ENCODE data around the gene APLP2.

The APLP2 gene

GRCh38 chr11:130126516-130126915 lies 56.8 kb downstream of the APLP2 start:
- no peak for TF ChIP-seq CTCF (conservative IDR thresholded peaks at IDR 0.05)
- TF ChIP-seq ZFX (IDR thresholded peaks at IDR 0.05) = no peak
- H3K27ac ChIP-seq = no peak overlapping the region

DNA sequence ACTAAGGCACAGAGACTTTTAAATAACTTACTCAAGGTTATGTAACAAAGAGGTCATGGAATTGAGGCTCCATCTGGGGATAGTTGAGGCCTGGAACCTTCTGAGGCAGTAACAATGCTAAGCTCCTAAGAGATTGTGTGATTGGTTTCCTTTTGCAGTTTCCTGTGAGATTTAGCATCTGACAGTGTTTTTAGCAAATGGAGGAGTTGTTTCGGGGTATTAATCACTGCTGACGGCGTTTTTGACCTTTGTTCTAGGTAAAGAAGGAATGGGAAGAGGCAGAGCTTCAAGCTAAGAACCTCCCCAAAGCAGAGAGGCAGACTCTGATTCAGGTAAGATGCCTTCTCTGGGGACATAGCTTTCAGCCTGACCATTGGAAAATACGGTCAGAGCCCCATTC lies 57.8 kb downstream of the APLP2 start:
- TF ChIP-seq ZFX (IDR thresholded peaks at IDR 0.05) (no peak), CTCF (conservative IDR thresholded peaks at IDR 0.05) (no peak)
- H3K27ac ChIP-seq = no peak overlapping the region

GRCh38 chr11:130128626-130129025 lies 58.9 kb downstream of the APLP2 start:
- H3K27ac ChIP-seq = no peak overlapping the region
- TF ChIP-seq ZFX (IDR thresholded peaks at IDR 0.05) (no peak), CTCF (conservative IDR thresholded peaks at IDR 0.05) (no peak)

DNA sequence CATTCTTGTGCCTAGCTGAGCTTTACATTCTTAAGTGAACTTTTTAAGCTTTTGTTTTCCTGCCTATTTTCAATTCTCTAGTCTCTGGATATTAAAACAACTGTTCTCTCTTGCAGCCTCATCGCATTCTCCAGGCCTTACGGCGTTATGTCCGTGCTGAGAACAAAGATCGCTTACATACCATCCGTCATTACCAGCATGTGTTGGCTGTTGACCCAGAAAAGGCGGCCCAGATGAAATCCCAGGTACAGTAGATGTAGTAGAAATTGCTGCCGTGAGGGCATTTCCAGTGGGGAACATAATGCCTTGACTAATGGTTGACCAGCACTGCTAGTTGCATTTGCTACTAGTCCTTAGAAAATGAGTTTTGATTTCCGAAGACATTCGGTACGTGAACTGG lies 60.2 kb downstream of the APLP2 start:
- H3K27ac ChIP-seq = no peak overlapping the region
- TF ChIP-seq ZFX (IDR thresholded peaks at IDR 0.05) = no peak
- TF ChIP-seq CTCF (conservative IDR thresholded peaks at IDR 0.05) = no peak

DNA sequence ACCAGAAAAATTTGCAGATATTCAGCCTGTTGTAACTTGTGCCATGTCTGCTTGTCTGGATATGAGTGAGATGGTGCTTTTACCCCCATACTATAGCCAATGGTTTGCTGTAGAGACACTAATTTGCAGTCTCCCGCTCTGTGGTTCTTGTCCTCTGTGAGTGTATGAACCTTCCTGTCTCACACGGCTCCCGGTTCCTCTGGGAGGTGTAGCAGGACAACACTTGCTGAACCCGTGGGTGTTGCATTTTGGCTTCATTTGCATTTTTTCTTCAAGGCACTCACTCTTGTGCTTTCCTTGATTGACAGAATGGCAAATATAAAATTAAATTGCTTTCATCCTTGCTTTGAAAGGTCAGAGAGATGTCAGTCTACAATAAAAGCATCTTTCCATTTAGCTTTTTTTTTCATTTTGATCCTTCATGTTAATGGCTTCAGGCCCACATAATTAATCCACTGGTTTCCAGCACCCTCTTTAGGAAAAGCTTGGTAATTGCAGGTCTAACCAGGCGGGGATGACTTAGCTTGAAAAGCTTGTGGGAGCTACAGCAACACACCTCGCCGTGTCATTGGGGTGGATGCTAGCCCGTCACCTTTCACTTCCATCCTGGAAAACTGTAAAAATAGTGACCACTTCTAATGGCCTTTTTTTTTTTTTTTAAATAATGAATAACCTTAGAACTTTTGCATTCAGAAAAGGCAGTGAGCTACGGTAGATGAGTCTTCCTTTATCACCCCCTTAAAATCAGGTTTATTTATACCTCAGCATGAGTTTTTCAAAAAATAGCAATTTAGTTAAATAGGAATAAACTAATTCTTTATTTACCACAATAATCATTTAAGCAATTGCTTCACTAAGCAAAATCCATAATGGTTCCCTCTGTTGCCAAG lies 62.5 kb downstream of the APLP2 start:
- no peak overlapping the region for H3K27ac ChIP-seq
- TF ChIP-seq ZFX (IDR thresholded peaks at IDR 0.05) (no peak), CTCF (conservative IDR thresholded peaks at IDR 0.05) (peak; percentile 92)

GRCh38 chr11:130133716-130134115 lies 64.0 kb downstream of the APLP2 start:
- TF ChIP-seq ZFX (IDR thresholded peaks at IDR 0.05) (no peak), CTCF (conservative IDR thresholded peaks at IDR 0.05) (no peak)
- H3K27ac ChIP-seq = no peak overlapping the region

DNA sequence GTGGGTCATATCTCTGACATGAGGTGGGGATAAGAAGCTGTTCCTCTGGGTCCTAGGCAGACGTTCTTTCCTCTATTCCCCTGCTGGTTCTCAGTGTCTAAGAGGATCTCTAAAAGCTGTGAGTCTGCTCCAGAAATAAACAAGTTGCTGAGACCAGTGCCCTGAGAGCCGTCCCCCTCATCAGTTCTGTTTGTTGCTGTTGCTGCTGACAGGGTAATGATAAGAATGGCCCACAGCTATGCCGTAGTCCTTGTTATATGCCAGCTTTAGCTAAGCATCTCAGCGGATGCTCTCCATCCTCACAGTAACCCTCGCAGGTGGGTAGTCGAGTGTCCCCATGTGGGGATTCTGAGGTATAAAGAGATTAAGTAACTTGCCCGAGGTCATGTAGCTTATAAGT lies 66.4 kb downstream of the APLP2 start:
- no peak overlapping the region for H3K27ac ChIP-seq
- no peak for TF ChIP-seq ZFX (IDR thresholded peaks at IDR 0.05)
- no peak for TF ChIP-seq CTCF (conservative IDR thresholded peaks at IDR 0.05)

Measured in C4-2B (cell line).